ENCODE results near the gene TPI1. TPM values are rescaled to one million over a fixed set of nuclear protein-coding genes. Genes with fewer than 3 reads are reported as not detected.

Gene TPI1
- total RNA-seq, 4 donors from 2014 or later: 363 to 700 (median 468) TPM

DNA sequence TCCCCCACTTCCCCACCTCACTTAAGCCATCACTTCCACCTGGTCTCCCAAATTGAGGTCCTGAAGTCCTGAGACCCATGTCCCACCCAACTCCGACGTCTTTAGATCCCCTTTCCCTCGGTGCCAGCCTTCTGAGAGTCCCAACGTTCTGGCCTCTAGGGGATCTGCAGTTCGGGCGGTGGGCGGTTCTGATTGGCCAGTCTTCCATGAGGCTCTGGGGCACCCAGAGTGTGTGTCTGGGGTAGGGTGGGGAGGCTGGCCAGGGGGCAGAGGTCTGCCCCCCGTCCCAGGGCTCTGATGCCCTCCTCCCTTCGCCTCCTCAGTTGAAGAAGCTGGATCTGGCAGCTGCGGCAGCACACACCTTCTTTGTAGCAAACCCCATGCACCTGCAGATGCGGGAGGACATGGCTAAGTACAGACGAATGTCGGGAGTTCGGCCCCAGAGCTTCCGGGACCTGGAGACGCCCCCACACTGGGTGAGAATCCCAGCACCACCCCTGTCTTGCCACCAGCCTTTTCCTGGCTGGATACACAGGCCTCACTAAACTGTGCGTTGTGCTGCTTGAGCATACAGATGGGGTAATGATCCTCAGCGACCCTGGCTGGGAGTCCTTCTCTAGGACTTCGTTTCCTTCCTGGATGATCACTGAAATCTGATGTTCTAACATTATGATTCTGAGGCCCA, 37.7 kb upstream of the TPI1 start:
- no peak for TF ChIP-seq POLR2A (IDR thresholded peaks at IDR 0.05)
- TF ChIP-seq CTCF (IDR thresholded peaks at IDR 0.05): peak in 2 of 6 experiments; percentile 14 to 19
- no peaks in the 10 kb centered on the region for H3K9me3 ChIP-seq
- H3K36me3 ChIP-seq: no peaks in the 10 kb centered on the region
- intact Hi-C loops (cut with DNase I): loop anchor here (10.0 kb wide), 1 partner anchor 205 kb away; no protein-coding TSS in a partner anchor
- H3K27me3 ChIP-seq: no peaks in the 10 kb centered on the region
- peak overlapping the region in 2 of 3 donors; percentile 70 to 80 for H3K27ac ChIP-seq
- 53 to 57% methylated on average over 10 to 16 of the region's 19 CpGs for WGBS, 2 donors
- H3K4me3 ChIP-seq (replicated peaks in 1 of 3): peak overlapping the region in 2 of 3 donors; percentile 61 to 93
- DNase-seq: no peak
- peaks cover 8 to 11% of the 10 kb centered on the region in 2 donors for H3K4me1 ChIP-seq

DNA sequence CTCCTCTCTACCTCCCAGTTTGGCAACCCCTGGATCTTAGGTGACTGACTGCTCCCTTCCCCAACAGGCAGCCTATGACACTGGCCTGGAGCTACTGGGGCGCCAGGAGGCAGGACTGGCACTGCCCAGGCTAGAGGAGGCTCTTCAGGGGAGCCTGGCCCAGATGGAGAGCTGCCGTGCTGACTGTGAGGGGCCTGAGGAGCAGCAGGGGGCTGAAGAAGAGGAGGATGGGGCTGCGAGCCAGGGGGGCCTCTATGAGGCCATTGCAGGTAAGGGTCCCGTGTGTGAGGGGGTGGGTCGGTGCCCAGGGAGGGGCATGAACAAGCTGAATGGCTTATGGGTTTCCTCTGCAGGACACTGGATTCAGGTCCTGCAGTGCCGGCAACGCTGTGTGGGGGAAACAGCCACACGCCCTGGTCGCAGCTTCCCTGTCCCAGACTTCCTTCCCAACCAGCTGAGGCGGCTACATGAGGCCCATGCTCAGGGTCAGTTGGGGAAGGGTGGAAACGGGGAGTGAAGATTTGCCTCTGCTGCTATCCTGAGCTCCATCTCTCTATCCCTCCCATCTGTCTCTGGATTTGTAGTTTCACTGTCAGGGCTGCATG, 36.9 kb upstream of the TPI1 start:
- no peaks in the 10 kb centered on the region for H3K9me3 ChIP-seq
- peaks cover 8 to 11% of the 10 kb centered on the region in 2 donors for H3K4me1 ChIP-seq
- H3K36me3 ChIP-seq: no peaks in the 10 kb centered on the region
- no peak overlapping the region for H3K4me3 ChIP-seq (replicated peaks in 1 of 3)
- DNase-seq: no peak
- intact Hi-C loops (cut with DNase I): loop anchor here (10.0 kb wide), 1 partner anchor 206 kb away; no protein-coding TSS in a partner anchor
- no peak for TF ChIP-seq CTCF (IDR thresholded peaks at IDR 0.05)
- no peak for TF ChIP-seq POLR2A (IDR thresholded peaks at IDR 0.05)
- 82 to 93% methylated on average over 9 to 11 of the region's 11 CpGs for WGBS, 2 donors
- H3K27me3 ChIP-seq: no peaks in the 10 kb centered on the region
- no peak overlapping the region for H3K27ac ChIP-seq

- Histone ChIP-seq H3K9me3 (no peaks in the 10 kb centered on the region), H3K27ac (no peak overlapping the region), H3K4me1 (peaks cover 8 to 17% of the 10 kb centered on the region in 2 donors), H3K4me3 (replicated peaks in 1 of 3) (no peak overlapping the region), H3K27me3 (no peaks in the 10 kb centered on the region), H3K36me3 (no peaks in the 10 kb centered on the region)
- intact Hi-C loops (cut with DNase I): loop anchor here (10.0 kb wide), 1 partner anchor 206 kb away; no protein-coding TSS in a partner anchor
- DNase-seq: no peak
- no peak for TF ChIP-seq POLR2A (IDR thresholded peaks at IDR 0.05)
- no peak for TF ChIP-seq CTCF (IDR thresholded peaks at IDR 0.05)
- WGBS, 2 donors: 91 to 94% methylated on average over 6 of the region's 6 CpGs
Measured at GRCh38 chr12:6830999-6831398, 36.3 kb upstream of the TPI1 start.

GRCh38 chr12:6831450-6831995, 35.8 kb upstream of the TPI1 start:
- 89 to 91% methylated on average over 12 of the region's 12 CpGs for WGBS, 2 donors
- Histone ChIP-seq H3K4me3 (replicated peaks in 1 of 3) (no peak overlapping the region), H3K4me1 (peaks cover 8 to 17% of the 10 kb centered on the region in 2 donors), H3K27ac (no peak overlapping the region), H3K36me3 (no peaks in the 10 kb centered on the region), H3K9me3 (no peaks in the 10 kb centered on the region), H3K27me3 (no peaks in the 10 kb centered on the region)
- TF ChIP-seq POLR2A (IDR thresholded peaks at IDR 0.05) (no peak), CTCF (IDR thresholded peaks at IDR 0.05) (no peak)
- intact Hi-C loops (cut with DNase I): loop anchor here (10.0 kb wide), 1 partner anchor 207 kb away; no protein-coding TSS in a partner anchor
- DNase-seq: no peak

All from thyroid gland (tissue), 4 donors.